RWPE2 (cell line): ENCODE measurements around the gene JAK3.

Experiments
- ATAC-seq: fragments of 200-7000 bp; cut with Tn5 transposase; 3 replicates; pipeline ENCODE4 v1.9.1; 2021; ENCODE audit warnings: low read depth
- DNase-seq: peaks from one replicate; pipeline ENCODE4 v3.0.0-alpha.2; 2020; ENCODE audit warnings: low spot score
- H3K27ac ChIP-seq: fragments of 450-650 bp; 2 replicates; pipeline ENCODE4 v1.5.1; 2017; ENCODE audit warnings: mild to moderate bottlenecking; ENCODE audit not compliant: poor library complexity, severe bottlenecking
- H3K27me3 ChIP-seq: fragments of 250-450 bp; sonication (Bioruptor Pico); 2 replicates; pipeline ENCODE4 v1.5.1; 2021; ENCODE audit warnings: mild to moderate bottlenecking, moderate library complexity; ENCODE audit not compliant: insufficient read depth, poor library complexity, severe bottlenecking
- H3K36me3 ChIP-seq: fragments of 250-450 bp; sonication (Bioruptor Pico); 2 replicates; pipeline ENCODE4 v1.5.1; 2020; ENCODE audit warnings: low read depth, mild to moderate bottlenecking, moderate library complexity
- H3K4me1 ChIP-seq: fragments of 250-450 bp; sonication (Bioruptor Pico); 2 replicates; pipeline ENCODE4 v1.5.1; 2021; ENCODE audit warnings: mild to moderate bottlenecking, moderate library complexity; ENCODE audit not compliant: insufficient read depth, poor library complexity, severe bottlenecking
- H3K4me3 ChIP-seq: fragments of 250-450 bp; sonication (Bioruptor Pico); 2 replicates; pipeline ENCODE4 v1.5.1; 2021; ENCODE audit warnings: mild to moderate bottlenecking, moderate library complexity; ENCODE audit not compliant: severe bottlenecking
- H3K9me3 ChIP-seq: fragments of 250-450 bp; sonication (Bioruptor Pico); 2 replicates; pipeline ENCODE4 v1.5.1; 2021; ENCODE audit warnings: mild to moderate bottlenecking, moderate library complexity; ENCODE audit not compliant: severe bottlenecking
- CTCF ChIP-seq: fragments of 450-650 bp; IDR thresholded peaks from one replicate; pipeline ENCODE4 v1.5.1; 2017; ENCODE audit warnings: mild to moderate bottlenecking, moderate library complexity; ENCODE audit not compliant: poor library complexity, severe bottlenecking

JAK3 gene

GRCh38 chr19:17866312-17866963 is 18.7 kb upstream of the JAK3 start:
- no peak overlapping the region for H3K27ac ChIP-seq
- ATAC-seq (peak; percentile 0; the same call in 2 of the 3 replicates), DNase-seq (no peak)
- no peaks in the 10 kb centered on the region for H3K9me3 ChIP-seq
- H3K4me1 ChIP-seq = peaks cover 18% of the 10 kb centered on the region
- peaks cover 22% of the 10 kb centered on the region for H3K27me3 ChIP-seq
- TF ChIP-seq CTCF = no peak
- peaks cover 35% of the 10 kb centered on the region for H3K36me3 ChIP-seq
- H3K4me3 ChIP-seq = no peak overlapping the region

- Histone ChIP-seq H3K27ac (peak overlapping the region; percentile 74), H3K36me3 (peaks cover 43% of the 10 kb centered on the region), H3K9me3 (no peaks in the 10 kb centered on the region), H3K4me3 (no peak overlapping the region), H3K27me3 (peaks cover 14% of the 10 kb centered on the region), H3K4me1 (peaks cover 18% of the 10 kb centered on the region)
- no peak for TF ChIP-seq CTCF
- ATAC-seq = peak; percentile 56
- no peak for DNase-seq
Observed at GRCh38 chr19:17865364-17866311, 17.9 kb upstream of the JAK3 start.

DNA sequence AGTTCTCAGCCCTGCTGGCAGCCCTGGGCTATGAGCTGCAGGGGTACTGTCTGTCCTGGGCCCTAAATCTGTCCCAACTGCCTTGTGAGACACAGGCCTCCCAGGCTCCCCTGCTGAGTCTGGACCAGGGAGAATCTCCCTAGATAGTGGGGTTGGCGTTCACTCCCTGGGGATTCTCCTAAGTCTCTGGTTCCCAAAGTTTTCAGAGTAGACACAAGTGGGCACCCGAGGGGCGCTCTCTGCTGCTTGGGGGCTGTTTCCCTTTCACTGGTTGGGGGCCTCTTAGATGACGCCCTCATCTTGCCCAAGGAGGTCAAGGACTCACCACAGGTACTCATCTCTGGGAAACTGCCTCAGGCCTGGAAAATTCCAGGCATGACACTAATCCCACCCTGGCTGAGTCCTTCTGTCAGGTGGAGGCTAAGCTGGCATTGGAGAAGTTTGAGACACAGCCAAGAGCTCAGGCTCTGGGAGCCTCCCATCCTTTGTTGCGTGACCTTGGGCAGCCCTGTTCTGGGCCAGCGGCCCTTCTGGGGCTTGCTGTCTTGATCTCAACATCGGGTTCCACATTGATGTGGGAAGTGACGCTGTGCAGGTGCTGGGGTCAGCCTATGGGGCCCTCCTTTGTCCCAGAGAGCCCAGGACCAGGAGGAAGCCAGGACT is 15.9 kb upstream of the JAK3 start:
- peaks cover 49% of the 10 kb centered on the region for H3K36me3 ChIP-seq

DNA sequence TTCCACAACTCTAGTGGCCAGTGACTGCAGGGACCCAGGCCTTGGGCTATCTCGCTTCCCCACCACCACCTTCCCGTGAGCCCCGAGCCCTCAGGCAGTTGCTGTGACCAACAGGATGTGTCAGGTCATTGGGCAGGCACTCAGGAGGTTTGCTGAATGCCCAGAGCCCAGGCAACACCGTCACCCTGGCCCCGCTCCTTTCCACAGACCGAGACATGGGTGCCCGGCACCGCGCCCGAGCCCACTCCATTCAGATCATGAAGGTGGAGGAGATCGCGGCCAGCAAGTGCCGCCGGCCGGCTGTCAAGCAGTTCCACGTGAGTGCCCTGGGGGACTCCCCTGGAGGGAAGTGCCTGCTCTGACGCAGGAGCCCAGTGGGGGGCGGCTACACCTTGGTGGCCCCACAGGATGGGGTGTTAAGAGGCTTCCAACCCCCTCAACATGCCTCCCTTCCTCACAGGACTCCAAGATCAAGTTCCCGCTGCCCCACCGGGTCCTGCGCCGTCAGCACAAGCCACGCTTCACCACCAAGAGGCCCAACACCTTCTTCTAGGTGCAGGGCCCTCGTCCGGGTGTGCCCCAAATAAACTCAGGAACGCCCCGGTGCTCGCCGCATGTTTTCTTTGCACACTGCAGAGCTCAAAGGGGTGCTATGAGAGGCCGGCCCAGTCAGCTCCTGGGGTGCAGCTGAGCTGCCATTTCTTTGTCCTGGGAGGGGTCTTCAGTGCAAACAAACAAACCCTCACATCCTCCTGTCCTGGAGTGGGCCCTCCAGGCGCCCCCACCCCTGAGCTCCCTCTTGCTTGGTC is 15.1 kb upstream of the JAK3 start:
- H3K36me3 ChIP-seq = peaks cover 49% of the 10 kb centered on the region
- no peaks in the 10 kb centered on the region for H3K27me3 ChIP-seq
- DNase-seq (no peak), ATAC-seq (no peak)
- TF ChIP-seq CTCF = no peak
- H3K4me1 ChIP-seq = peaks cover 18% of the 10 kb centered on the region
- H3K4me3 ChIP-seq = no peak overlapping the region
- H3K9me3 ChIP-seq = no peaks in the 10 kb centered on the region
- peak overlapping the region; percentile 74 for H3K27ac ChIP-seq

More for the DNA sequence above, 15.9 kb upstream of the JAK3 start:
- Histone ChIP-seq H3K9me3 (no peaks in the 10 kb centered on the region), H3K27ac (peak overlapping the region; percentile 74), H3K4me1 (peaks cover 18% of the 10 kb centered on the region), H3K27me3 (no peaks in the 10 kb centered on the region), H3K4me3 (no peak overlapping the region)
- ATAC-seq (peak; percentile 1; the same call in 1 of the 3 replicates), DNase-seq (no peak)
- TF ChIP-seq CTCF = no peak
